Measurements from ENCODE around the gene MEG3.

DNA sequence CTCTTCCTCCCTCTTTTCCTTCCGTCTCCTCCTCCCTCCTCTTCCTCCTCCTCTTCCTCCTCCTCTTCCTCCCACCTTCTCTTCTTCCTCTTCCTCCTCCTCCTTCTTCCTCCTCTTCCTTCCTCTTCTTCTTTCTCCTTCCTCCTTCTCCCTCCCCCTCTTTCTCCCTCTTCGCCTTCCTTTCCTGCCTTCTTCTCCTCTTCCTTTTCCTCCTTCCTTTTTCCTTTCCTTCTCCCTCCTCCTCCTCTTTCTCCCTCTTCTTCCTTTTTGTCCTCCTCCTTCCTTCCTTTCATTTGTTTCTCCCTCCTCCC is 36.0 kb downstream of the MEG3 start:
- TF ChIP-seq, protein P1, sequence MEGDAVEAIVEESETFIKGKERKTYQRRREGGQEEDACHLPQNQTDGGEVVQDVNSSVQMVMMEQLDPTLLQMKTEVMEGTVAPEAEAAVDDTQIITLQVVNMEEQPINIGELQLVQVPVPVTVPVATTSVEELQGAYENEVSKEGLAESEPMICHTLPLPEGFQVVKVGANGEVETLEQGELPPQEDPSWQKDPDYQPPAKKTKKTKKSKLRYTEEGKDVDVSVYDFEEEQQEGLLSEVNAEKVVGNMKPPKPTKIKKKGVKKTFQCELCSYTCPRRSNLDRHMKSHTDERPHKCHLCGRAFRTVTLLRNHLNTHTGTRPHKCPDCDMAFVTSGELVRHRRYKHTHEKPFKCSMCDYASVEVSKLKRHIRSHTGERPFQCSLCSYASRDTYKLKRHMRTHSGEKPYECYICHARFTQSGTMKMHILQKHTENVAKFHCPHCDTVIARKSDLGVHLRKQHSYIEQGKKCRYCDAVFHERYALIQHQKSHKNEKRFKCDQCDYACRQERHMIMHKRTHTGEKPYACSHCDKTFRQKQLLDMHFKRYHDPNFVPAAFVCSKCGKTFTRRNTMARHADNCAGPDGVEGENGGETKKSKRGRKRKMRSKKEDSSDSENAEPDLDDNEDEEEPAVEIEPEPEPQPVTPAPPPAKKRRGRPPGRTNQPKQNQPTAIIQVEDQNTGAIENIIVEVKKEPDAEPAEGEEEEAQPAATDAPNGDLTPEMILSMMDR (IDR thresholded peaks at IDR 0.05 in 2 of 3, conservative IDR thresholded peaks at IDR 0.05 in 1 of 3; ENCODE audit: insufficient read depth in 2 of 3, low read depth in 1 of 3, low read length in 3 of 3), result no peak
- TF ChIP-seq, protein P2, sequence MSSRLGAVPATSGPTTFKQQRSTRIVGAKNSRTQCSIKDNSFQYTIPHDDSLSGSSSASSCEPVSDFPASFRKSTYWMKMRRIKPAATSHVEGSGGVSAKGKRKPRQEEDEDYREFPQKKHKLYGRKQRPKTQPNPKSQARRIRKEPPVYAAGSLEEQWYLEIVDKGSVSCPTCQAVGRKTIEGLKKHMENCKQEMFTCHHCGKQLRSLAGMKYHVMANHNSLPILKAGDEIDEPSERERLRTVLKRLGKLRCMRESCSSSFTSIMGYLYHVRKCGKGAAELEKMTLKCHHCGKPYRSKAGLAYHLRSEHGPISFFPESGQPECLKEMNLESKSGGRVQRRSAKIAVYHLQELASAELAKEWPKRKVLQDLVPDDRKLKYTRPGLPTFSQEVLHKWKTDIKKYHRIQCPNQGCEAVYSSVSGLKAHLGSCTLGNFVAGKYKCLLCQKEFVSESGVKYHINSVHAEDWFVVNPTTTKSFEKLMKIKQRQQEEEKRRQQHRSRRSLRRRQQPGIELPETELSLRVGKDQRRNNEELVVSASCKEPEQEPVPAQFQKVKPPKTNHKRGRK (tag; IDR thresholded peaks at IDR 0.05), result peak; percentile 76
- TF ChIP-seq BRD4 (IDR thresholded peaks at IDR 0.05), result no peak
- TF ChIP-seq, protein P3, sequence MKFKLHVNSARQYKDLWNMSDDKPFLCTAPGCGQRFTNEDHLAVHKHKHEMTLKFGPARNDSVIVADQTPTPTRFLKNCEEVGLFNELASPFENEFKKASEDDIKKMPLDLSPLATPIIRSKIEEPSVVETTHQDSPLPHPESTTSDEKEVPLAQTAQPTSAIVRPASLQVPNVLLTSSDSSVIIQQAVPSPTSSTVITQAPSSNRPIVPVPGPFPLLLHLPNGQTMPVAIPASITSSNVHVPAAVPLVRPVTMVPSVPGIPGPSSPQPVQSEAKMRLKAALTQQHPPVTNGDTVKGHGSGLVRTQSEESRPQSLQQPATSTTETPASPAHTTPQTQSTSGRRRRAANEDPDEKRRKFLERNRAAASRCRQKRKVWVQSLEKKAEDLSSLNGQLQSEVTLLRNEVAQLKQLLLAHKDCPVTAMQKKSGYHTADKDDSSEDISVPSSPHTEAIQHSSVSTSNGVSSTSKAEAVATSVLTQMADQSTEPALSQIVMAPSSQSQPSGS (CRISPR knock-in tag; IDR thresholded peaks at IDR 0.05), result no peak
- no peak for TF ChIP-seq ZNF232 (CRISPR knock-in tag; IDR thresholded peaks at IDR 0.05)
- TF ChIP-seq KDM5B (IDR thresholded peaks at IDR 0.05; ENCODE audit: insufficient replicate concordance, low read depth, low read length), result no peak

Data from K562 (cell line).